ENCODE measurements around the gene LRFN2. TPM values are rescaled to one million over a fixed set of nuclear protein-coding genes. Genes with fewer than 3 reads are reported as not detected.

Gene LRFN2
- total RNA-seq, 1 experiment from 2014 or later: not detected

- H3K27me3 ChIP-seq: no peaks in the 10 kb centered on the region
- DNase-seq: no peak
- no peaks in the 10 kb centered on the region for H3K9me3 ChIP-seq
- H3K4me3 ChIP-seq: no peak overlapping the region
- no peaks in the 10 kb centered on the region for H3K36me3 ChIP-seq
Measured at GRCh38 chr6:40536442-40536841, 50.7 kb downstream of the LRFN2 start.

- H3K4me3 ChIP-seq: no peak overlapping the region
- no peak for DNase-seq
- no peaks in the 10 kb centered on the region for H3K9me3 ChIP-seq
- no peaks in the 10 kb centered on the region for H3K36me3 ChIP-seq
- H3K27me3 ChIP-seq: no peaks in the 10 kb centered on the region
Measured at GRCh38 chr6:40535819-40536380, 51.3 kb downstream of the LRFN2 start.

GRCh38 chr6:40535110-40535818 lies 51.9 kb downstream of the LRFN2 start:
- DNase-seq: no peak
- Histone ChIP-seq H3K4me3 (no peak overlapping the region), H3K27me3 (no peaks in the 10 kb centered on the region), H3K36me3 (no peaks in the 10 kb centered on the region), H3K9me3 (no peaks in the 10 kb centered on the region)

GRCh38 chr6:40532349-40533000 lies 54.7 kb downstream of the LRFN2 start:
- no peaks in the 10 kb centered on the region for H3K9me3 ChIP-seq
- no peaks in the 10 kb centered on the region for H3K27me3 ChIP-seq
- H3K36me3 ChIP-seq: no peaks in the 10 kb centered on the region
- DNase-seq: no peak
- H3K4me3 ChIP-seq: no peak overlapping the region

- DNase-seq: no peak
Measured at GRCh38 chr6:40529919-40530318, 57.2 kb downstream of the LRFN2 start.

GRCh38 chr6:40529040-40529439 lies 58.1 kb downstream of the LRFN2 start:
- H3K9me3 ChIP-seq: no peaks in the 10 kb centered on the region

More at GRCh38 chr6:40529919-40530318, 57.2 kb downstream of the LRFN2 start:
- Histone ChIP-seq H3K36me3 (no peaks in the 10 kb centered on the region), H3K9me3 (no peaks in the 10 kb centered on the region), H3K4me3 (no peak overlapping the region), H3K27me3 (no peaks in the 10 kb centered on the region)

GRCh38 chr6:40528051-40528450 lies 59.1 kb downstream of the LRFN2 start:
- no peaks in the 10 kb centered on the region for H3K36me3 ChIP-seq
- H3K9me3 ChIP-seq: no peaks in the 10 kb centered on the region
- H3K27me3 ChIP-seq: no peaks in the 10 kb centered on the region
- H3K4me3 ChIP-seq: no peak overlapping the region
- no peak for DNase-seq

More at GRCh38 chr6:40529040-40529439, 58.1 kb downstream of the LRFN2 start:
- Histone ChIP-seq H3K4me3 (no peak overlapping the region), H3K36me3 (no peaks in the 10 kb centered on the region), H3K27me3 (no peaks in the 10 kb centered on the region)
- no peak for DNase-seq

GRCh38 chr6:40526036-40526435 lies 61.1 kb downstream of the LRFN2 start:
- no peak for DNase-seq
- Histone ChIP-seq H3K9me3 (no peaks in the 10 kb centered on the region), H3K27me3 (no peaks in the 10 kb centered on the region), H3K4me3 (no peak overlapping the region), H3K36me3 (no peaks in the 10 kb centered on the region)

GRCh38 chr6:40524797-40525585 lies 62.2 kb downstream of the LRFN2 start:
- Histone ChIP-seq H3K9me3 (no peaks in the 10 kb centered on the region), H3K27me3 (no peaks in the 10 kb centered on the region), H3K36me3 (no peaks in the 10 kb centered on the region), H3K4me3 (no peak overlapping the region)
- no peak for DNase-seq

GRCh38 chr6:40523505-40524172 lies 63.5 kb downstream of the LRFN2 start:
- H3K36me3 ChIP-seq: no peaks in the 10 kb centered on the region
- no peak for DNase-seq
- no peaks in the 10 kb centered on the region for H3K27me3 ChIP-seq
- H3K4me3 ChIP-seq: no peak overlapping the region
- H3K9me3 ChIP-seq: no peaks in the 10 kb centered on the region

GRCh38 chr6:40521496-40521895 lies 65.7 kb downstream of the LRFN2 start:
- no peaks in the 10 kb centered on the region for H3K36me3 ChIP-seq
- no peaks in the 10 kb centered on the region for H3K27me3 ChIP-seq
- no peak overlapping the region for H3K4me3 ChIP-seq
- no peak for DNase-seq
- H3K9me3 ChIP-seq: no peaks in the 10 kb centered on the region

GRCh38 chr6:40520678-40521077 lies 66.5 kb downstream of the LRFN2 start:
- no peak overlapping the region for H3K4me3 ChIP-seq
- H3K9me3 ChIP-seq: no peaks in the 10 kb centered on the region
- DNase-seq: no peak
- H3K27me3 ChIP-seq: no peaks in the 10 kb centered on the region
- H3K36me3 ChIP-seq: no peaks in the 10 kb centered on the region

GRCh38 chr6:40520084-40520483 lies 67.1 kb downstream of the LRFN2 start:
- Histone ChIP-seq H3K4me3 (no peak overlapping the region), H3K36me3 (no peaks in the 10 kb centered on the region), H3K9me3 (no peaks in the 10 kb centered on the region), H3K27me3 (no peaks in the 10 kb centered on the region)
- no peak for DNase-seq

- H3K36me3 ChIP-seq: no peaks in the 10 kb centered on the region
- no peaks in the 10 kb centered on the region for H3K27me3 ChIP-seq
- H3K9me3 ChIP-seq: no peaks in the 10 kb centered on the region
- no peak for DNase-seq
- H3K4me3 ChIP-seq: no peak overlapping the region
Measured at GRCh38 chr6:40517654-40518053, 69.5 kb downstream of the LRFN2 start.

GRCh38 chr6:40516429-40516828 lies 70.7 kb downstream of the LRFN2 start:
- Histone ChIP-seq H3K27me3 (no peaks in the 10 kb centered on the region), H3K4me3 (no peak overlapping the region), H3K9me3 (no peaks in the 10 kb centered on the region), H3K36me3 (no peaks in the 10 kb centered on the region)
- DNase-seq: no peak

- Histone ChIP-seq H3K4me3 (no peak overlapping the region), H3K9me3 (no peaks in the 10 kb centered on the region), H3K27me3 (no peaks in the 10 kb centered on the region), H3K36me3 (no peaks in the 10 kb centered on the region)
- DNase-seq: no peak
Measured at GRCh38 chr6:40512340-40512739, 74.8 kb downstream of the LRFN2 start.

- Histone ChIP-seq H3K27me3 (no peaks in the 10 kb centered on the region), H3K4me3 (no peak overlapping the region), H3K36me3 (no peaks in the 10 kb centered on the region), H3K9me3 (no peaks in the 10 kb centered on the region)
- no peak for DNase-seq
Measured at GRCh38 chr6:40511884-40512283, 75.3 kb downstream of the LRFN2 start.

Data from MG63 (cell line).